C4-2B (cell line): ENCODE data around the gene KLF7.

Experiments
- ZFX ChIP-seq: fragments of 450-650 bp; IDR thresholded peaks from 2 replicates; pipeline ENCODE4 v1.6.1; 2017
- TF ChIP-seq, protein P1 (sequence below): fragments of 450-650 bp; conservative IDR thresholded peaks from 2 replicates; pipeline ENCODE4 v1.5.1; 2017; ENCODE audit warnings: mild to moderate bottlenecking

DNA sequence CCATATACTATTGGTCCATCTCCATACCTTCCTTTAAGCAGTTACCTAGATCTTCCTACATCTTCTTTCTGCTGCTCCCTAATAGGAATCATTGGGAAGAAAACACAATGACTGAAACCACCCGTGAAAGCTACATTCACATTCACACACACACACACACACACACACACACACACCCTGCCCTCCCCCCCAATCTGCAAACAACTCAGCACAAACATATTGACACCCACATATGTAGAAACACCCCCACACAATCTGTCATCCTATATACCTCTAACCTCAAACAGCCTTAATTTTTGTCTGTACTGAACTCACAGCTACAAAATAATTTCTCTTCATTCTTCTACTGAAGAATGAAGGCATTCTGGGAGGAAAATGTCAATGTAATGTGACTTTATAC is 63.8 kb downstream of the KLF7 start:
- TF ChIP-seq, protein P1, sequence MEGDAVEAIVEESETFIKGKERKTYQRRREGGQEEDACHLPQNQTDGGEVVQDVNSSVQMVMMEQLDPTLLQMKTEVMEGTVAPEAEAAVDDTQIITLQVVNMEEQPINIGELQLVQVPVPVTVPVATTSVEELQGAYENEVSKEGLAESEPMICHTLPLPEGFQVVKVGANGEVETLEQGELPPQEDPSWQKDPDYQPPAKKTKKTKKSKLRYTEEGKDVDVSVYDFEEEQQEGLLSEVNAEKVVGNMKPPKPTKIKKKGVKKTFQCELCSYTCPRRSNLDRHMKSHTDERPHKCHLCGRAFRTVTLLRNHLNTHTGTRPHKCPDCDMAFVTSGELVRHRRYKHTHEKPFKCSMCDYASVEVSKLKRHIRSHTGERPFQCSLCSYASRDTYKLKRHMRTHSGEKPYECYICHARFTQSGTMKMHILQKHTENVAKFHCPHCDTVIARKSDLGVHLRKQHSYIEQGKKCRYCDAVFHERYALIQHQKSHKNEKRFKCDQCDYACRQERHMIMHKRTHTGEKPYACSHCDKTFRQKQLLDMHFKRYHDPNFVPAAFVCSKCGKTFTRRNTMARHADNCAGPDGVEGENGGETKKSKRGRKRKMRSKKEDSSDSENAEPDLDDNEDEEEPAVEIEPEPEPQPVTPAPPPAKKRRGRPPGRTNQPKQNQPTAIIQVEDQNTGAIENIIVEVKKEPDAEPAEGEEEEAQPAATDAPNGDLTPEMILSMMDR, result no peak
- TF ChIP-seq ZFX, result no peak
